Activated CD4-positive, alpha-beta T cell treated with anti-CD3 and anti-CD28 coated beads, Interleukin-10, Interleukin-2, amounts not matched to agents 100 ng/mL and 50 ng/mL, durations not matched to agents 16 hours and 8 hours (primary cell): ENCODE measurements around the gene IPO4.
A peak's percentile ranks its signal among the peaks of the same experiment; 100 is the strongest.

ENCODE experiments used
- DNase-seq: peaks from one replicate; pipeline ENCODE4 v3.0.0-alpha.2; 2020

IPO4 gene

DNA sequence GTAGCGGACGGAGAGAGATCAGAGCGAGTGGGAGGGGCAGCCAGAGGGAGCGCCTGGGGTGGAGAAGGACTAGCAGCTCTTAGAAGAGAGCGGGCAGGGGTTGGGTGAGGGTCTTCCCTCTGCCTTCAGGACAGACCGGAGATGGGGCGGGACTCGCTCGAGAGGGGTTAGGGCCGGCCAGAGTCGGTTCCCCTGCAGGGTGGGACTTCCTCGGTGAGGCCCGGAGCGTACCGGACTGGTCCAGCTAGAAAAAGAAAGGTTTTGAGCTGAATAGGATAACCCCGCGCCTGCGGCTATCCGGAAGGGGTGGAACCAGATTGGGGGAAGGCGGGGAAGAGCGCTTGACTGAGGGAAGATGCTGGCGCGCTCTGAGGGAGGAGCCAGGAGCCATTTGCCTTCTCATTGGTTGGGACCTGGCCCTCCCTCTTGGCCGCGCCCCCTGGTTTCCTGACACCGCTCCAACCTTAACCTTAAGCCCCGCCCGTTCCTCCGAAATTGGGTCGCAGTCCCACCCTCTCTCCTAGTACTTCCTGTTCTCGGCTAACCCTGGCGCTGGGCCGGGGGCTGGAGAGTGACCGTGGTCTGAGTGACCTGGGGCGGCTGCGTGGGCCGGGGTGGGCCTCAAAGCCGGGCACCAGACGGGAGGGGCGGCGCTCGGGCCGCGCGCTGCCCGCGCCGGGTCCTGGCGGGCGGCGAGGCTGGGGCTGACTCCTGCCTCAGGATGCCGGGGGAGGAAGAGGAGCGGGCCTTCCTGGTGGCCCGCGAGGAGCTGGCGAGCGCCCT is 41.4 kb downstream of the IPO4 start, which contains the start of gene RNF31:
Gene RNF31 (plus strand): TSS at position 521 of the 783 bp plus-strand sequence. CDS start 201 bp downstream, at position 722.
- DNase-seq, result peak; percentile 99

DNA sequence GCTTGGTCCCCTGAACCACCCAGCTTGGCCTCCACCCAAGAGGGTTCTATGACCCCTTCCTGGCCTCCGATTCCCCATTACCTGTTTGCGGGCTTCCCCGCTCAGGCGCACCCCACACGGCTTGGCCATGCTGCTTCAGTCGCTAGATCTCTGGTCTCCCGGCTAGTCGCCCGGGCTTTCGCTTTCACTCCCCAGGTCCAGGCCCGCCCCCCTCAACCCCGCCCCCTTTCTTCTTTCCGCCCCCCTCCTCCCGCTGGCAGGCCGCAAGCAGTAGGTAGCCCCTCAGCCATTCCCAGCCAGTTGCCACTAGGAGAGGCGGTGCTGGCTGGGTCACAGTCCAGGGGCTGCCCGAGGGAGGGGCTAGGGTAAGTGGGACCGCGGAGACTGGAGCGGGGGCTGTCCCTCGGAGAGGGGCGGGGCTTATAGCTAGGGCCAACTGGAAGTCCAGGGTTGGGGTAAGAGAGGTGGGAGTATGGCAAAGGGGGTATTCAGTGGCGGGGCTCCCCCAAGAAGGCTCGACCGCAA is 42.1 kb downstream of the IPO4 start, which contains the start of gene PSME2:
Gene PSME2 (minus strand): TSS at position 158 of the 525 bp plus-strand sequence. CDS start 29 bp downstream, at position 129.
- DNase-seq, result peak; percentile 98

DNA sequence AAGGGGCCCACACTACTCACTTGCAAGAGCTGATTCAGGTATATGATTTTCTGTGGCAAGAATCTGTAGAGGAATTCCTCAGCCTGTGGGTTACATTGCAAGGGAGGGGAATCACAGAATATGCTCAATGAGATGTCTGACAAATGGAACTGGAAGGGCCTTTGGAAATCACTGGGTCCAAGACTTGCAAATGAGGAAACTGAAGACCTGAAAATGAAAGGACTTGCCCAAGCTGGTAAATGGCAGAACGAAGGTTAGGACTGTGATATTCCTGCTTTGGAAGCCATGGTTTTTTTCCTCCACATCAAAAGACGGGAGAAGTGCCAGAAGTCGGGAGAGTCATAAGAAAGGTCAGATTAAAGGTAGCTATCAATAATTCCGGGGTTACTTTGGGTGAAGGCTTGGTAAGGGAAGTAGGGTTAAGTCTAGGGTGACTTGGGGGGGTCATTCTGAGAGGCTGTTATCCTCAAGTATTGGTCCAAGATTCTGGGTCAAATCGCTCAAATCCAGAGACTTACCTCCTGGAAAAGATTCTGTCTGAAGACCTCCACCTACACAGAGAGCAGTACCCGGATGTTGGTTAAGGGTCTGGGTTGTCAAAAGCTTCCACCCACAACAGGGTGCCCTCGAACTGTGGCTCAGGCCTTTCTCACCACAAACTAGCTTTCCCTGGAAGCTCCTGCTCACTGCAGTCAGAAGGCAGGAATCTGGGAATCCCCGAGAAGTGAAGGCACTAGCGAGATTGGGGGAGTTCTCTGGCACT is 42.7 kb downstream of the IPO4 start:
- peak; percentile 30 for DNase-seq

DNA sequence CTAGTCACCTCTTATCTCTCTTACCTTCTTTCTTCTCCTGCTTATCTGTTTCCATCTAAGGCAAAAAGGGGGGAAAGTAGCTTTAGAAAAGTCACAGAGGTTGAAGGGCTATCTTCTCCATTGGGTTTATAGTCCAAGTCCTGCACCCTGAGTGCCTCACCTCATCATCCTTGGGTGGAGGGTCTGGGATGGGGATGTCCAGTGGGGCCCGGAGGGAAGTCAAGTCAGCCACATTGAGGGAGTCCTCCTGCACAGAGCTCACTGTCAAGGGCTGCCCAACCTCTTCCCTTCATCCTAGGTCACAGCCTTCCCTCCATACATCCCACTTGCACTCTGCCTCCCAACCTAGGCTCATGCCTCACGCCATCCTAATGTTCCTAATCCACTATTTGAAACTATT is 43.4 kb downstream of the IPO4 start:
- no peak for DNase-seq

DNA sequence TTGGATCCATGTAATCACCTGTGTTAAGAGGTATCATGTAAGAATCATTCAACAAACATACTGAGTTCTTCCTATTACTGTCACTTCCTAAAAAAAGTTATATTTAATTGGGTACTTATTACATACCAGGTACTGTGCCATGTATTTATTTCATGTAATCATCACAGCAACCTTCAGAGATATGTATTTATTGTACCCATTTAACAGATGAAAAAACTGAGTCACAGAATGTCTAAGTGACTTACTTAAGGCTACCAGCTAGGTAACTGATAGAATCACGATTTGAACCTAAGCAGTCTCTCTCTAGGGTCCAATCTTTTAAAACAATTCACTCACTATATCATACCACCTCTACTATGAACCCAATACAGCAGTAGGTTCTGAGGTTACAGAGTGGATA is 44.2 kb downstream of the IPO4 start:
- no peak for DNase-seq

DNA sequence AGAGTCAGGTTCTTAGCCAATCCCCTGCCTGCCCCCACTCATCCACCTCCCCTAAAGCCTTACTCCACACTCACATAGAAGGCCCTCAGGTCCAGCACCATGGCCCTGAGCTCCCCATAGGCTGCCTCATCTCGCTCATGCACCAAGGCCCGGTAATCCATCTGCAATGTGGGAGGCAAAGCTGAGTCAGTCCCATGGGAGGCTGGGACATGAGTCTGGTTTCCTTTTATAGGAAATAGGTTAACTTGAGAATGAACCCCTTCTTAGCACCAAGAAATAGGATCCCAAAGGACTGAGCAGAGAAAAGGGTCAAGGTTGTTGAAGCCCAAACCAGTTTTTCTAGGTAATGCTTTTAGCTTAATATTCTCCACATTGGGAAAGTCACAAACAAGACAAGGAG is 45.1 kb downstream of the IPO4 start:
- no peak for DNase-seq

DNA sequence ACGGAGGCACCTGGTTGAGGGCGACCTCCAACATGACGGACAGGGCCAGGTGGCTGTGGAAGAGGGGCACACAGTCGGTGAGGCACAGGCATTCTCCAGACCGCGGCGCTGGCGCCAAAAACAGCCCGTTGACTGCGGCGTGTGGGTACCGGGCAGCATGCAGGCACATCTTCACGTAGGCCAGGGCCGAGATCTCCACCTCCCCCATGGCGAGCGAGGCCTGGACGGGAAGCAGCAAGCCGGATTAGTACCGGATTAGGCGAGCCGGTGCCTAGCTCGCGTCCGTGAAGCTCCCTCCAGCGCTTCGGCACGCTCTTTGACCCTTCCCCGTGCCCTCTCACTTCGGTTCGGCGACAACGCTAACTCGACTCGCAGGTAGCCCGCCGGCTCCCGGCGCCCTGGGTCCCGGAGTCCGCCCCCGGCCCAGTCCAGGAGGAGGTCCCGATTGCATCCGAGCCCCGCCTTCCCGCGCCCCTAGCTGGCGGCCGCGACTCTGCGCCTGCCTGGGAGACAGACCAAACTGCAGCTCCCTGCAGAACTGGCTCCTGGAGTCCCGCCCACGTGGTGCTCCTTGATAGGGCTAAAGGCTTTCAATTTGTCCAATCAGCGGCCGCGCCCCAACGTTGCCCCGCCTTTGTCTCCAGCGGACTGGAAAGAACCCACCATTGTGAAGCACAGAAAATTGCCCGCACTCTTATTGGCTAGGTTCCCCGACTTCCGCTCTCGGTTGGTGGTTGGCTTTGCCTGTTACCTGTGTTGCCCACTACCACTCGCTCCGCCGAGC is 47.3 kb downstream of the IPO4 start, which contains the start of gene EMC9:
Gene EMC9 (minus strand): TSS at position 495 of the 784 bp plus-strand sequence. CDS start 287 bp downstream, at position 208.
- peak; percentile 100 for DNase-seq

DNA sequence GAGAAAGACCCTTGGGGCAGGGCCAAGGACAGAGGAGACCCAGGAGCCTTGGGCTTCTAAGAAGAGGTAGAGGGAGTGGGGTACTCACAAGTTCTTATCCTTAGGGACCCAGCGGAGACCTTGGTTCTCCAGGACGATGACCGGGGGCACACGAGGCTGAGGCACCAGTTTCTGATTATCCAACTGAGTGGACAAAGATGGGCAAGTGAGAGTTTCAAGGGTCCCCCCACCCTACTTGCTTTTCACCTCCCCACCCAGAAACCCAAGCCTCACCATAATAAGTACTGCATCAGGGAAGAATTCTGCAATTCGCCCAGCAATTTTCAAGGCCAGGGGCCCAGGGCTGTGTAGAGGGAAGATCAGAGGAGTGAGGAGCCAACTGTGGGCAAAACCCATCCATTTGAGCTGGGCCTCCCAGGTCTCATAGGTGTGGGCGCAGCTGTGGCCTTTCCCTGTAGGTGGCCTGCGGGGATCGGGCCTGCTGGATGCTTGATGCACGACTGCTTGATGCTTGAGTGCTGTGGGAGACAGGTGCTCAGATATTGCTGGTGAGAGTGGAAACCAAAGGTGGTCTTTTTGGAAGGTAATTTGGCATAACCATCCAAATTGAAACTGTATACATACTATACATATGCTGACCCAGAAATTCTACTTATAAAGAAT is 49.2 kb downstream of the IPO4 start:
- DNase-seq, result peak; percentile 44

DNA sequence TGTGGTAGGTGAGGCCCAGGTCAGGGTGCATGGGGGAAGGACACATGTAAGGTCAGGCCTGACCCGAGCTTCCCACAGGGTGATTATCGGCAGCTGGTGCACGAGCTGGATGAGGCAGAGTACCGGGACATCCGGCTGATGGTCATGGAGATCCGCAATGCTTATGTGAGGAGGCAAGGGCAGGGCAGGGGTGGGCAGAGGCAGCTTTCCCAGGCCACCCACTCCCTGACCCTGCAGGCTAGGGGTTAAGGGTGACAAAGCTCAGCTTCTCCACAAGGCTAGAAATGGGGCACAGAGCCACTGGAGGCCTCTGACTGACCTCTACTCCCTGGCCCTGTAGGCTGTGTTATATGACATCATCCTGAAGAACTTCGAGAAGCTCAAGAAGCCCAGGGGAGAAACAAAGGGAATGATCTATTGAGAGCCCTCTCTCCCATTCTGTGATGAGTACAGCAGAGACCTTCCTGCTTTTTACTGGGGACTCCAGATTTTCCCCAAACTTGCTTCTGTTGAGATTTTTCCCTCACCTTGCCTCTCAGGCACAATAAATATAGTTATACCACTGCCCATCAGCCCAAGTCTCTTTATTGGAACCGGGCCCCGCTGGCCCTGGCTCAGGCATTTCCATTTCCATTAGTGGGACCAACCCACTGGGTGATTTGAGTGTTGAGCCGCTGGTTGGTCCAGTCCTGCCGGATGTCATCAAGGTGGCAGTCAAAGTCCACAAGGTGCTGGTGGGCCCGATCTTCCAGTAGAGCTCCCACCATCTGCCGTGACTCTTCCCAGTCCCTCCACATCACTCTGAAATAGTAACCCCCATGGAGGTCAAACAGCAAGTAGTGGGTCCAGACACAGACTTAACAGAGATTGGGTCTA is 50.0 kb downstream of the IPO4 start:
- DNase-seq, result no peak

DNA sequence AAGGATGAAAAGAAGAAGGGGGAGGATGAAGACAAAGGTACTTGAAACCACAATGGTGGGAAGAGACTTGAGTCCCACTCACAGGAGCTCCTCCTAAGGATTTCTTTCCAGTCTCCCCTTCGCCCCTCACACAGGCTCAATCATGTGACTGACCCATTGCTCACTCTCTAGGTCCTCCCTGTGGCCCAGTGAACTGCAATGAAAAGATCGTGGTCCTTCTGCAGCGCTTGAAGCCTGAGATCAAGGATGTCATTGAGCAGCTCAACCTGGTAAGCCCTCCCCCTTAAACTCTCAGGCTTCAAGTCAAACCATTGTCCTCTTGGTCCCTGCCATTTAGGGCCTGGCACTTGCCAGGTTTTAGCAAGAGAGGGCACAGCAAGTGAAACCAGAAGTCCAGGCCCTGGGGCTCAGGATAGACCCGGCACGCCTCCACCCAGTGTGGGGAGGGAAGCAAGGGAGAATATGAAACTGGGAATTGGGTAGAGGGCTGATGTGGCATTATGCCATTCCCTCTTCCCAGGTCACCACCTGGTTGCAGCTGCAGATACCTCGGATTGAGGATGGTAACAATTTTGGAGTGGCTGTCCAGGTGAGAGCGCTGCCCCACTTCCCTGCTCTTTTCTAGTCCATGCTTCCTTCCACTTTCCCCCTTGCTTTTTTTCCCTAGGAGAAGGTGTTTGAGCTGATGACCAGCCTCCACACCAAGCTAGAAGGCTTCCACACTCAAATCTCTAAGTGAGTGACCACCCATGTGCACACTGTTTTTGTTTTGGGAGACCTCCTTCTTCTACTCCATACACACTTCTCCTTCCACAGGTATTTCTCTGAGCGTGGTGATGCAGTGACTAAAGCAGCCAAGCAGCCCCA is 50.9 kb downstream of the IPO4 start:
- no peak for DNase-seq

DNA sequence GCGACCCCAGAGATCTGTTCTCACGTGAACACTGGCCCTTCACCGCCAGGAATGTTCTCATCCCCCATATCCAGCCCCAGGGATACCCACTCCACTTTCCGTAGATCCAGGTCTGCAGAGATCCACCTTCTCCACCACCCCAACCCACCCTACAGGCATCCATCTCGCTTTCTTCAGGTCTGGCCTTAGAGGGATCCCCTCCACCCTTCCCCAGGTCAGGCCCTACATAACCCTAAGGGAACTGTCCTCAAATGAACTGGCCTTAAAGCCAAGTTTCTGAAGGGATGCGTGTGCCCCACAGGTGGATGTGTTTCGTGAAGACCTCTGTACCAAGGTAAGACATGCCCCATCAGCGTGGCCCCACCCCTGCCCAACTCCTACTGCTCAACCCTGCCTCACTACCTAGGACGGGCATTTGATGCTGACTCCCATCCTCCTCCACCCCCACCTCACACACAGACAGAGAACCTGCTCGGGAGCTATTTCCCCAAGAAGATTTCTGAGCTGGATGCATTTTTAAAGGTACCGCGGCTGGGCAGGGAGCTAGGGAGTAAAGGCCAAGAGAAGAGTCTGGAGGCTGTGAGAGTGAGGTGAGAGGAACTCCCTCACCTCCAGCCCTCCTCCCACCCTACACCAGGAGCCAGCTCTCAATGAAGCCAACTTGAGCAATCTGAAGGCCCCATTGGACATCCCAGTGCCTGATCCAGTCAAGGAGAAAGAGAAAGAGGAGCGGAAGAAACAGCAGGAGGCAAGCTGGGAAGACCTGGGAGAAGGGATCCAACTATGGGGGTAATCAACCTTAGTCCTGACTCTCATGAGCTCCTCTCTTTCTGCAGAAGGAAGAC is 51.7 kb downstream of the IPO4 start:
- DNase-seq, result peak; percentile 32

DNA sequence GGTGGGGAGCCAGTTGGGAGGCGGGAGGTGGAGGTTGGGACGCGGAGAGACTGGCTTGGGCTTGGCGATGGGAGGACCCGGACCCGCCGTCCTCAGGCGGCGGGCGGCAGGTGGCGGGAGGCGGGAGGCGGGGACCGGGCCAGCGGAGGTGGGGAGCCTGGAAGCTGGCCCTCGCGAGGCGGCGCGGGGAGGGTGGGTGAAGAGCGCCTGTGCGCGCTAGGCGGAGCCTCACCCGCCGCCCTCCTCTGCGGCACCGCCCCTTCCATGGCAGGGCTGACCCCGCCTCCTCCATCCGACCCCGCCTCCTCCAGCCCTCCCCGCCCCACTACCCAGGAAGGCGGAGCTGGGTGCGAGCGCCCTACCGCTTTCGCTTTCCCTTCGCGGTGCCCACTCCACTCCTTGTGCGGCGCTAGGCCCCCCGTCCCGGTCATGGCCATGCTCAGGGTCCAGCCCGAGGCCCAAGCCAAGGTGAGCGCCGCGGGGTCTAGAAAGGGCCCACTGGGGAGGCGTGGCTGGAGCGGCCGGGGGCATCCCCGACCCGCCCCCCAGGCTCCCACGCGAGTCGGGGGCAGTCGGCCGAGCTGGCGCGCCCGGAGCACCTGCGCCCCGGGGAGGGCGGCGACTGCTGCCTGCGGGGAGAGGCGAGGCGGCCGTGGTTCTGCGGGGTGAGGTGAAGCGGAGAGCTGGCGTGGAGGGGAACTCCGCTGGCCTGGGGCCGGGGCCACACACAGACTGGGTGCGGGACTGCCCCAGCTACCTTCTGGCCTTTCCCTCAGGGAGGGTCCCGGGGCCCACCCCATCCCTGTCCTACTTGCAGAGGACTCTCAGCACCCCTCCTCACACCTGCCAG is 52.6 kb downstream of the IPO4 start, which contains the start of gene PSME1:
Gene PSME1 (plus strand): TSS at position 361 of the 850 bp plus-strand sequence. CDS start 69 bp downstream, at position 430.
- DNase-seq, result peak; percentile 96

DNA sequence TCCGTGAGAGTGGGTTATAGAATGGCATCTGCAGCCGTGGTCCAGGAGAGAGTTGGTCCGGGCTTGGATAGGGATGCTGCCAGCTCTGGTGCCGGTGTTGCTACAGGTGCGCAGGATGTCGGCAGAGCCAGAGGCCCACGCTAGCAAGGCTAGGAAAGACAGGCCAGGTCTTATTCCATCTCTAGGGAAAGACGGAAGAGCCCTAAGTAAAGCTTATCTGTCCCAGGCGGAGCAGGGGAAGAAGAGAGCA is 53.1 kb downstream of the IPO4 start:
- no peak for DNase-seq

DNA sequence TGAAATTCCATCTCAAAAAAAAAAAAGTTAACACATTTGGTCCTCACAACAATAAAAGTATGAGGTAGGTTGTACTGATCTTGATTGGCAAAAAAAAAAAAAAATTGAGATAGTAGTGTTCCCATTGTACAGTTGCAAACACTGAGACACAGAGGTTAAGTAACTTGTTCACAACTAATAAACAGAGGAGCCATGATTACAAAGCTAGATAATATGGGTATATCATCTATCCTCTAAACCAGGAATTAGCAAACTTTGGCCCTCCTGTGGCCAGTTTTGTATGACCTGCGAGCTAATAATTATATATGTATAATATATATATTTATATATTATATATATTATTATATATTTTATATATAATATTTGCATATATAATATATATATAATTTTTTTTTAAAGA is 54.9 kb downstream of the IPO4 start:
- DNase-seq, result no peak

DNA sequence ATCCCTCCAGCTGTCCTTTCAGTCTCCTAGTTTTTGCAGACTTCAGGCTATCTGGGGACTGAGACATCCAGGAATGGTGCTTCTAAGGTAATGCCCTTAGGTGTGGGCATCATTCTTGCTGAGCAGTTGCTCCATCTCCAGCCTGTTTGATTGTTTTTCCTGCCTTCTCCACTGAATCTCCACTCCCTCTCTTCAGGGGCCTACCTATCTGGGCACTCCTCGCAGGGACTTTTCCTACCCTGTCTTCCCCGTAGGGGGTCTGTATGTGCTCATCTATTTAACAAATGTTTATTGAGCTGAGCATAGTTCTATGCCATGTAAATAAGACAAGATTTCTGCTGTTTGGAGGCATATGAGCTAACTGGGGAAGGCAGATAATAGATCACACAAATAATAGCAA is 55.6 kb downstream of the IPO4 start:
- DNase-seq, result no peak

DNA sequence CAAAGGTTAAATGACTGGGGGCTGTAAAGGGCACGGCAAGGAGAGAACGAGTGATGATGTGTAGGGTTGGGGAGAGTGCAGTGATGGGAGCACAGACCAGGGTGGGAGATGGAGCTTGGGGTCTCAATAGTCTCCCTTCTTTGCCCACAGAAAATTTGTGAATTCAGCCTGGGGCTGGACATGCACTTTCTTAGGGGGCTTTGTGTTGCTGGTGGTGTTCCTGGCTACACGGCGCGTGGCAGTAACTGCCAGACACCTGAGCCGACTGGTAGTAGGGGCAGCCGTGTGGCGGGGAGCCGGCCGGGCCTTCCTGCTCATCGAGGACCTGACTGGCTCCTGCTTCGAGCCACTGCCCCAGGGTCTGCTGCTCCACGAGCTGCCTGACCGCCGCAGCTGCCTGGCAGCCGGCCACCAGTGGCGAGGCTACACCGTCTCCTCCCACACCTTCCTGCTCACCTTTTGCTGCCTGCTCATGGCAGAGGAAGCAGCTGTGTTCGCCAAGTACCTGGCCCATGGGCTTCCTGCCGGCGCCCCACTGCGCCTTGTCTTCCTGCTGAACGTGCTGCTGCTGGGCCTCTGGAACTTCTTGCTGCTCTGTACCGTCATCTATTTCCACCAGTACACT is 56.4 kb downstream of the IPO4 start:
- no peak for DNase-seq

DNA sequence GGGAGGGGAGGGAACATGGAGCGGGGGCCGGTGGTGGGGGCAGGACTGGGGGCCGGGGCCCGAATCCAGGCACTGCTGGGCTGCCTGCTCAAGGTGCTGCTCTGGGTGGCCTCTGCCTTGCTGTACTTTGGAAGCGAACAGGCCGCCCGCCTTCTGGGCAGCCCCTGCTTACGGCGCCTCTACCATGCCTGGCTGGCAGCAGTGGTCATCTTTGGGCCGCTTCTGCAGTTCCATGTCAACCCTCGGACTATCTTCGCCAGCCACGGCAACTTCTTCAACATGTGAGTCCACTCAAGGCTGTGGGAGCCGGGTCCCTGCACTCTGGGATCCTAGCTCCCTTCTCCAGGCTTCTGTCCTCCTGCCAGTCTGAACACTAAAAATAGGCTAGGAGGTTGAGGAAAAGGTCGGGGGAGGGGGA is 57.1 kb downstream of the IPO4 start:
- no peak for DNase-seq
